HEK293 (cell line): ENCODE data around the gene FICD.

Experiments used
- CTCF ChIA-PET: fragments of 350-600 bp; formaldehyde crosslinking; extraction: SDS; loops from one replicate; lab custom pipeline; 2021; ENCODE audit warnings: antibody characterized with exemption; lab: Yijun Ruan, JAX
- POLR2A ChIA-PET: fragments of 300-600 bp; formaldehyde crosslinking; extraction: SDS; loops from one replicate; lab custom pipeline; 2020; ENCODE audit warnings: antibody characterized with exemption, inconsistent platforms; lab: Yijun Ruan, JAX
- H3K27ac ChIP-seq: fragments of 200-500 bp; sonication (Bioruptor generic); 2 replicates; pipeline ENCODE4 v1.5.1; 2014; ENCODE audit warnings: low read depth, low read length, control low read depth, inconsistent platforms; ENCODE audit errors: extremely low read depth
- H3K36me3 ChIP-seq, 2 experiments: fragments of 200-500 bp in 1 of 2; sonication (Bioruptor generic) in 1 of 2; 1 replicate in 1 of 2; 2 replicates in 1 of 2; pipeline ENCODE4 v1.5.1; 2014 to 2017; ENCODE audit warnings: inconsistent platforms in 2 of 2, low read length in 2 of 2; ENCODE audit not compliant: control insufficient read depth in 2 of 2, insufficient read depth in 1 of 2
- H3K4me1 ChIP-seq: fragments of 200-500 bp; sonication (Bioruptor generic); 2 replicates; pipeline ENCODE4 v1.5.1; 2014; ENCODE audit warnings: mild to moderate bottlenecking, low read length, inconsistent platforms; ENCODE audit not compliant: control insufficient read depth, insufficient read depth
- H3K4me3 ChIP-seq: 2 replicates; pipeline ENCODE4 v1.5.1; 2011; ENCODE audit warnings: low read depth, mild to moderate bottlenecking, control low read depth, low read length, moderate library complexity
- H3K9me3 ChIP-seq: fragments of 200-500 bp; sonication (Bioruptor generic); 2 replicates; pipeline ENCODE4 v1.5.1; 2014; ENCODE audit warnings: low read depth, low read length, inconsistent platforms; ENCODE audit not compliant: control insufficient read depth, insufficient read depth
- BCL11A ChIP-seq: fragments of 450-650 bp; formaldehyde crosslinking; IDR thresholded peaks from 2 replicates; pipeline ENCODE4 v1.5.1; 2016; ENCODE audit warnings: low read depth, missing biosample characterization, missing genetic modification characterization
- FEZF1 ChIP-seq: fragments of 450-650 bp; formaldehyde crosslinking; IDR thresholded peaks from 2 replicates; pipeline ENCODE4 v1.5.1; 2016; ENCODE audit warnings: missing biosample characterization, missing genetic modification characterization
- MYNN ChIP-seq: fragments of 450-650 bp; formaldehyde crosslinking; IDR thresholded peaks from 2 replicates; pipeline ENCODE4 v1.5.1; 2016; ENCODE audit warnings: missing biosample characterization, missing genetic modification characterization, borderline replicate concordance
- OSR2 ChIP-seq: fragments of 450-650 bp; formaldehyde crosslinking; IDR thresholded peaks from 2 replicates; pipeline ENCODE4 v1.5.1; 2016; ENCODE audit warnings: missing biosample characterization, missing genetic modification characterization
- RBAK ChIP-seq: fragments of 450-650 bp; formaldehyde crosslinking; IDR thresholded peaks from 2 replicates; pipeline ENCODE4 v1.5.1; 2016; ENCODE audit warnings: missing biosample characterization, missing genetic modification characterization
- SP7 ChIP-seq: fragments of 450-650 bp; formaldehyde crosslinking; IDR thresholded peaks from 2 replicates; pipeline ENCODE4 v1.5.1; 2016; ENCODE audit warnings: missing biosample characterization, missing genetic modification characterization
- ZBTB10 ChIP-seq: fragments of 450-650 bp; formaldehyde crosslinking; IDR thresholded peaks from 2 replicates; pipeline ENCODE4 v1.5.1; 2016; ENCODE audit warnings: missing biosample characterization, missing genetic modification characterization
- ZEB2 ChIP-seq: fragments of 450-650 bp; formaldehyde crosslinking; IDR thresholded peaks from 2 replicates; pipeline ENCODE4 v1.5.1; 2016; ENCODE audit warnings: missing biosample characterization, missing genetic modification characterization
- ZFP69B ChIP-seq: fragments of 450-650 bp; formaldehyde crosslinking; IDR thresholded peaks from 2 replicates; pipeline ENCODE4 v1.5.1; 2016; ENCODE audit warnings: missing biosample characterization, missing genetic modification characterization
- ZNF133 ChIP-seq: fragments of 450-650 bp; formaldehyde crosslinking; IDR thresholded peaks from 2 replicates; pipeline ENCODE4 v1.5.1; 2016; ENCODE audit warnings: missing biosample characterization, missing genetic modification characterization
- ZNF146 ChIP-seq: fragments of 450-650 bp; formaldehyde crosslinking; IDR thresholded peaks from 2 replicates; pipeline ENCODE4 v1.5.1; 2016; ENCODE audit warnings: missing biosample characterization, missing genetic modification characterization
- ZNF221 ChIP-seq: fragments of 450-650 bp; formaldehyde crosslinking; IDR thresholded peaks from 2 replicates; pipeline ENCODE4 v1.5.1; 2017; ENCODE audit warnings: missing biosample characterization, missing genetic modification characterization, borderline replicate concordance
- ZNF280D ChIP-seq: fragments of 450-650 bp; formaldehyde crosslinking; IDR thresholded peaks from 2 replicates; pipeline ENCODE4 v1.5.1; 2016; ENCODE audit warnings: missing biosample characterization, missing genetic modification characterization
- ZNF404 ChIP-seq: fragments of 450-650 bp; formaldehyde crosslinking; IDR thresholded peaks from 2 replicates; pipeline ENCODE4 v1.5.1; 2017; ENCODE audit warnings: missing biosample characterization, missing genetic modification characterization
- ZNF501 ChIP-seq: fragments of 450-650 bp; formaldehyde crosslinking; IDR thresholded peaks from 2 replicates; pipeline ENCODE4 v1.5.1; 2016; ENCODE audit warnings: missing biosample characterization, missing genetic modification characterization
- ZNF529 ChIP-seq: fragments of 450-650 bp; formaldehyde crosslinking; IDR thresholded peaks from 2 replicates; pipeline ENCODE4 v1.5.1; 2017; ENCODE audit warnings: missing genetic modification characterization, missing biosample characterization; ENCODE audit not compliant: insufficient replicate concordance
- ZNF624 ChIP-seq: fragments of 450-650 bp; formaldehyde crosslinking; IDR thresholded peaks from 2 replicates; pipeline ENCODE4 v1.5.1; 2017; ENCODE audit warnings: missing biosample characterization, missing genetic modification characterization
- ZNF701 ChIP-seq: fragments of 450-650 bp; formaldehyde crosslinking; IDR thresholded peaks from 2 replicates; pipeline ENCODE4 v1.5.1; 2016; ENCODE audit warnings: missing biosample characterization, missing genetic modification characterization
- ZNF76 ChIP-seq: fragments of 450-650 bp; formaldehyde crosslinking; IDR thresholded peaks from 2 replicates; pipeline ENCODE4; 2016; ENCODE audit warnings: low read depth, missing biosample characterization, missing genetic modification characterization, borderline replicate concordance
- ZNF776 ChIP-seq: fragments of 450-650 bp; formaldehyde crosslinking; IDR thresholded peaks from 2 replicates; pipeline ENCODE4 v1.5.0; 2017; ENCODE audit warnings: missing biosample characterization, missing genetic modification characterization, borderline replicate concordance
- ZSCAN23 ChIP-seq: fragments of 450-650 bp; formaldehyde crosslinking; IDR thresholded peaks from 2 replicates; pipeline ENCODE4 v1.5.1; 2016; ENCODE audit warnings: missing biosample characterization, missing genetic modification characterization
- TF ChIP-seq, protein P1 (sequence below): fragments of 450-650 bp; formaldehyde crosslinking; IDR thresholded peaks from 2 replicates; pipeline ENCODE4 v1.5.1; 2016; ENCODE audit warnings: missing biosample characterization, missing genetic modification characterization
- TF ChIP-seq, protein P2 (sequence below): fragments of 450-650 bp; formaldehyde crosslinking; IDR thresholded peaks from 2 replicates; pipeline ENCODE4 v1.5.1; 2016; ENCODE audit warnings: missing biosample characterization, missing genetic modification characterization
- TF ChIP-seq, protein P3 (sequence below): fragments of 450-650 bp; formaldehyde crosslinking; IDR thresholded peaks from 2 replicates; pipeline ENCODE4 v1.5.1; 2016; ENCODE audit warnings: missing biosample characterization, missing genetic modification characterization, borderline replicate concordance

The FICD gene

DNA sequence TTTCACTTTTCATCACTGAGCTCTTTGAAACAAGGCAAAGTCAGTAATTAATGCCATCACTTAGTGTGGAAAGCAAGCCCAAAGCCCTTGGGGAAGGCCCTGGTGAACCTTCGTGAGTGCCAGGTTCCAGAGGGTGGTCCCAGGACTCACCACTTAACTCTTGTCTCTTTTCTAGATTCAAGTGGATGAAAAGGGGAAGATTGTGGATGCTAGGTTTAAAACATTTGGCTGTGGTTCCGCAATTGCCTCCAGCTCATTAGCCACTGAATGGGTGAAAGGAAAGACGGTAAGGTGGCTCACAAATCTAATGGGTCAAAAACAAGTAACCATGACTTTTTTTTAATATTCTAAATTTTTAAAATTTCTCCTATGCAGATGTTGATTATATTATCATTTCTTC lies 50.1 kb downstream of the FICD start:
- ChIA-PET POLR2A (interaction anchor here (0.6 to 0.8 kb wide), 2 partner anchors 65 to 262 kb away, joined by 3 read pairs; no protein-coding TSS in a partner anchor), CTCF (interaction anchor here (0.6 to 10.6 kb wide), 9 partner anchors 11 to 814 kb away, joined by 3 to 160 read pairs (median 6); no protein-coding TSS in a partner anchor)
- TF ChIP-seq ZNF76 (no peak), ZNF146 (tag by site-specific recombination) (no peak), ZNF133 (tag by site-specific recombination) (no peak), ZNF776 (tag by site-specific recombination) (no peak), OSR2 (tag by site-specific recombination) (no peak), BCL11A (tag by site-specific recombination) (no peak), ZSCAN23 (no peak), ZNF501 (tag by site-specific recombination) (no peak), ZBTB10 (tag by site-specific recombination) (no peak), ZNF624 (tag by site-specific recombination) (no peak)
- Histone ChIP-seq H3K27ac (no peak overlapping the region), H3K4me1 (no peaks in the 10 kb centered on the region), H3K36me3 (peaks cover 22 to 59% of the 10 kb centered on the region in 2 experiments), H3K9me3 (no peaks in the 10 kb centered on the region), H3K4me3 (no peak overlapping the region)

DNA sequence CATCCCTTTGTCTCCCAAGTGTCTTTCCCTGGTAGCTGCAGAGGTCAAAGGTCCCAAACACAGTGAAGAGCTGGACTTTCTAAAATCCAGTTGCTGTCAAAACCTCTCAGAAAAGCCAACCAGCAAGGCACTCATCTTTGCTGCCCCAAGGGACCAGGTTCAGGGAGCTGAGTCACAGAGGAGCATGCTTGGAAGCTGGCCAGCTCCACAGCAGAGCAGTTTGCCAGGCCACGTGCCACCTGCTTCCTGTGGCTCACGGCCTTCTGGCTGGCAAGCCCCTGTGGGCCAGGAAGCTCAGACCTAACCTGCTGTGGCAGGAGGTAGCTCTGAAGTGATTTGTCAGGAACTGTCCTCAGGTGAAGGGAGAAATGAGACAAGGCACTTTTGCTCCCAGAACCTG lies 50.9 kb downstream of the FICD start:
- no peaks in the 10 kb centered on the region for H3K4me1 ChIP-seq
- CTCF ChIA-PET = interaction anchor here (0.6 to 10.6 kb wide), 3 partner anchors 52 to 318 kb away, joined by 3 to 160 read pairs (median 3); no protein-coding TSS in a partner anchor
- no peak overlapping the region for H3K27ac ChIP-seq
- POLR2A ChIA-PET = no interaction called here
- peaks cover 22 to 59% of the 10 kb centered on the region in 2 experiments for H3K36me3 ChIP-seq
- H3K9me3 ChIP-seq = no peaks in the 10 kb centered on the region
- H3K4me3 ChIP-seq = no peak overlapping the region
- TF ChIP-seq, protein P1, sequence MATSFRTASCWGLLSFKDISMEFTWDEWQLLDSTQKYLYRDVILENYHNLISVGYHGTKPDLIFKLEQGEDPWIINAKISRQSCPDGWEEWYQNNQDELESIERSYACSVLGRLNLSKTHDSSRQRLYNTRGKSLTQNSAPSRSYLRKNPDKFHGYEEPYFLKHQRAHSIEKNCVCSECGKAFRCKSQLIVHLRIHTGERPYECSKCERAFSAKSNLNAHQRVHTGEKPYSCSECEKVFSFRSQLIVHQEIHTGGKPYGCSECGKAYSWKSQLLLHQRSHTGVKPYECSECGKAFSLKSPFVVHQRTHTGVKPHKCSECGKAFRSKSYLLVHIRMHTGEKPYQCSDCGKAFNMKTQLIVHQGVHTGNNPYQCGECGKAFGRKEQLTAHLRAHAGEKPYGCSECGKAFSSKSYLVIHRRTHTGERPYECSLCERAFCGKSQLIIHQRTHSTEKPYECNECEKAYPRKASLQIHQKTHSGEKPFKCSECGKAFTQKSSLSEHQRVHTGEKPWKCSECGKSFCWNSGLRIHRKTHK (tag by site-specific recombination) = no peak
- TF ChIP-seq ZNF529 (tag by site-specific recombination) (no peak), ZFP69B (no peak), ZNF133 (tag by site-specific recombination) (no peak), MYNN (tag by site-specific recombination) (no peak), ZEB2 (tag by site-specific recombination) (no peak), ZNF280D (tag by site-specific recombination) (no peak), ZNF404 (no peak), SP7 (tag by site-specific recombination) (peak; percentile 37; the same call in 1 of the 2 replicates), FEZF1 (tag by site-specific recombination) (peak; percentile 95), ZSCAN23 (no peak), ZNF701 (no peak), ZNF221 (tag by site-specific recombination) (no peak), ZNF76 (no peak), RBAK (no peak), OSR2 (tag by site-specific recombination) (peak; percentile 62)
- TF ChIP-seq, protein P2, sequence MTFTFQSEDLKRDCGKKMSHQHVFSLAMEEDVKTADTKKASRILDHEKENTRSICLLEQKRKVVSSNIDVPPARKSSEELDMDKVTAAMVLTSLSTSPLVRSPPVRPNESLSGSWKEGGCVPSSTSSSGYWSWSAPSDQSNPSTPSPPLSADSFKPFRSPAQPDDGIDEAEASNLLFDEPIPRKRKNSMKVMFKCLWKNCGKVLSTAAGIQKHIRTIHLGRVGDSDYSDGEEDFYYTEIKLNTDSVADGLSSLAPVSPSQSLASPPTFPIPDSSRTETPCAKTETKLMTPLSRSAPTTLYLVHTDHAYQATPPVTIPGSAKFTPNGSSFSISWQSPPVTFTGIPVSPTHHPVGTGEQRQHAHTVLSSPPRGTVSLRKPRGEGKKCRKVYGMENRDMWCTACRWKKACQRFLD = no peak
- TF ChIP-seq, protein P3, sequence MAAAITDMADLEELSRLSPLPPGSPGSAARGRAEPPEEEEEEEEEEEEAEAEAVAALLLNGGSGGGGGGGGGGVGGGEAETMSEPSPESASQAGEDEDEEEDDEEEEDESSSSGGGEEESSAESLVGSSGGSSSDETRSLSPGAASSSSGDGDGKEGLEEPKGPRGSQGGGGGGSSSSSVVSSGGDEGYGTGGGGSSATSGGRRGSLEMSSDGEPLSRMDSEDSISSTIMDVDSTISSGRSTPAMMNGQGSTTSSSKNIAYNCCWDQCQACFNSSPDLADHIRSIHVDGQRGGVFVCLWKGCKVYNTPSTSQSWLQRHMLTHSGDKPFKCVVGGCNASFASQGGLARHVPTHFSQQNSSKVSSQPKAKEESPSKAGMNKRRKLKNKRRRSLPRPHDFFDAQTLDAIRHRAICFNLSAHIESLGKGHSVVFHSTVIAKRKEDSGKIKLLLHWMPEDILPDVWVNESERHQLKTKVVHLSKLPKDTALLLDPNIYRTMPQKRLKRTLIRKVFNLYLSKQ = no peak
